Measurements from ENCODE around the gene UBE2E2.
A peak's percentile ranks its signal among the peaks of the same experiment; 100 is the strongest.

Gene UBE2E2

DNA sequence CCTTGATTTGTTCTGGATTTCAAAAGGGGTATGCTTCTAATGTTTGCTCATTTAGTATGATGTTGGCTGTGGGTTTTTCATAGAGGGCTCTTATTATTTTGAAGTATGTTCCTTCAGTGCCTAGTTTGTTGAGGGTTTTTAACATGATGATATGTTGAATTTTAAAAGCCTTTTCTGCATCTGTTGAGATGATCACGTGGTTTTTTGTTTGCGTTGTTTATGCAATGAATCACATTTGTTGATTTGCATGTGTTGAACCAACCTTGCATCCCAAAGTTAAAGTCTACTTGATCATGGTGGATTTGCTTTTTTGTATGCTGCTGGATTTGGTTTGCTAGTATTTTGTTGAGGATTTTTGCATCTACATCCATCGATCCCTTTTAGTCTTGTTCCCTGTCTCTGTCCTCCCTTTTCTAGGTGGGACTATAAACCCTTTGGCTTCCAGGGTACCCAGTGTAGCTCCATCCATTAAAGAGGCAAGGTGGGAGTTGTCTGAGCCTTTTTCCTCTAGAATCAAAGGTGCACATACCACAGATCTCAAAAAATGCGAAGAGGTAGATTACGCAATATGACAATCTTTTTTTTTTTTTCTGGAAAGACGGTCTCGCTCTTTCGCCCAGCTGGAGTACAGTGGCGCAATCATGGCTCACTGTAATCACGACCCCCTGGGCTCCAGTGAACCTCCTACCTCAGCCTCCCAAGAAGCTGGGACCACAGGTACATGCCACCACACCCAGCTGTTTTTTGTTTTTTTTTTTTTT is 381.0 kb downstream of the UBE2E2 start:
- no peaks in the 10 kb centered on the region for H3K36me3 ChIP-seq (ENCODE audit: control insufficient read depth, insufficient read depth, low read length)
- TF ChIP-seq, protein P1, sequence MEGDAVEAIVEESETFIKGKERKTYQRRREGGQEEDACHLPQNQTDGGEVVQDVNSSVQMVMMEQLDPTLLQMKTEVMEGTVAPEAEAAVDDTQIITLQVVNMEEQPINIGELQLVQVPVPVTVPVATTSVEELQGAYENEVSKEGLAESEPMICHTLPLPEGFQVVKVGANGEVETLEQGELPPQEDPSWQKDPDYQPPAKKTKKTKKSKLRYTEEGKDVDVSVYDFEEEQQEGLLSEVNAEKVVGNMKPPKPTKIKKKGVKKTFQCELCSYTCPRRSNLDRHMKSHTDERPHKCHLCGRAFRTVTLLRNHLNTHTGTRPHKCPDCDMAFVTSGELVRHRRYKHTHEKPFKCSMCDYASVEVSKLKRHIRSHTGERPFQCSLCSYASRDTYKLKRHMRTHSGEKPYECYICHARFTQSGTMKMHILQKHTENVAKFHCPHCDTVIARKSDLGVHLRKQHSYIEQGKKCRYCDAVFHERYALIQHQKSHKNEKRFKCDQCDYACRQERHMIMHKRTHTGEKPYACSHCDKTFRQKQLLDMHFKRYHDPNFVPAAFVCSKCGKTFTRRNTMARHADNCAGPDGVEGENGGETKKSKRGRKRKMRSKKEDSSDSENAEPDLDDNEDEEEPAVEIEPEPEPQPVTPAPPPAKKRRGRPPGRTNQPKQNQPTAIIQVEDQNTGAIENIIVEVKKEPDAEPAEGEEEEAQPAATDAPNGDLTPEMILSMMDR (IDR thresholded peaks at IDR 0.05; ENCODE audit: insufficient read depth, low read length, poor library complexity, severe bottlenecking): no peak
- no peak for DNase-seq (ENCODE audit: extremely low read depth, insufficient read length)
- H3K27me3 ChIP-seq (replicated peaks; ENCODE audit: control insufficient read depth, insufficient read depth, low read length): no peaks in the 10 kb centered on the region
- H3K4me3 ChIP-seq (replicated peaks; ENCODE audit: low read depth, low read length): no peak overlapping the region

DNA sequence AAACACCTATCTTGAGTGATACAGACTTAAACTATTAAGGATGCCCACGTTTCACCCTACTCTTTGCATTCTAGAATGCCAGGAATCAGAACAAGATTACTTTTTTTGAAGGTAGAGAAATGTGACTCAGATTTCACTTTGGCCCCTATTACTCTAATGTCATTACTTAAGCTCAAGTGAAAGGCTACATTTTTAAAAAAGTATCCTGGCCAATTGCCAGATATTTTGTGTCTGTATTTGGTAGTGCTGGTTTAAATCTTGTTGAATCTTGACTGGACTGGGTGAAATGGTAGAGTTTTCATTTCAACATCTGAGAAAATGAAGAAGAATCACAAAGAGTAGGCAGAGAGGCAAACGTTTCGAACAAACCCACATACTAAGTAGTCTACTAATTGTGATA is 384.4 kb downstream of the UBE2E2 start:
- no peak for DNase-seq (ENCODE audit: extremely low read depth, insufficient read length)
- Histone ChIP-seq H3K36me3 (ENCODE audit: control insufficient read depth, insufficient read depth, low read length) (no peaks in the 10 kb centered on the region), H3K4me3 (replicated peaks; ENCODE audit: low read depth, low read length) (no peak overlapping the region), H3K27me3 (replicated peaks; ENCODE audit: control insufficient read depth, insufficient read depth, low read length) (no peaks in the 10 kb centered on the region)
- TF ChIP-seq, protein P1 (IDR thresholded peaks at IDR 0.05; ENCODE audit: insufficient read depth, low read length, poor library complexity, severe bottlenecking): no peak

DNA sequence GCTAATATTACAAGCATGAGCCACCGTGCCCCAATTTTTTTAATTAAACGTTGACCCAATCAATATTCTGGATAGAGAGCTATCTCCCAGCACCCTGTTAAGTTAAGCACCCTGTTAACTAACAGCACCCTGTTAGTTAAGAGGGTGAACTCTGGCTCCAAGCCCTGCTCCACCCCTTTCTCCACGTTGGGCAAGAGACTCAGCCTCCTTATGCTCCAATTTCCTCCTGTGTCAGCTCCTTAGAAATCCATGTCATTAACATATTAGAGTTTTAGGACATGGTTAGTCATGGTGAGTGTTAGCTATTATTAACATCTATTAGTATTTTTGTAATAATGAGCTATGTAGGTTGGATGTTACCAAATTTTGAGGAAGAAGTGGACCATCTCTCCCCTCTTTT is 385.4 kb downstream of the UBE2E2 start:
- TF ChIP-seq, protein P1 (IDR thresholded peaks at IDR 0.05; ENCODE audit: insufficient read depth, low read length, poor library complexity, severe bottlenecking): no peak
- no peaks in the 10 kb centered on the region for H3K27me3 ChIP-seq (replicated peaks; ENCODE audit: control insufficient read depth, insufficient read depth, low read length)
- no peak overlapping the region for H3K4me3 ChIP-seq (replicated peaks; ENCODE audit: low read depth, low read length)
- no peaks in the 10 kb centered on the region for H3K36me3 ChIP-seq (ENCODE audit: control insufficient read depth, insufficient read depth, low read length)
- DNase-seq (ENCODE audit: extremely low read depth, insufficient read length): no peak

DNA sequence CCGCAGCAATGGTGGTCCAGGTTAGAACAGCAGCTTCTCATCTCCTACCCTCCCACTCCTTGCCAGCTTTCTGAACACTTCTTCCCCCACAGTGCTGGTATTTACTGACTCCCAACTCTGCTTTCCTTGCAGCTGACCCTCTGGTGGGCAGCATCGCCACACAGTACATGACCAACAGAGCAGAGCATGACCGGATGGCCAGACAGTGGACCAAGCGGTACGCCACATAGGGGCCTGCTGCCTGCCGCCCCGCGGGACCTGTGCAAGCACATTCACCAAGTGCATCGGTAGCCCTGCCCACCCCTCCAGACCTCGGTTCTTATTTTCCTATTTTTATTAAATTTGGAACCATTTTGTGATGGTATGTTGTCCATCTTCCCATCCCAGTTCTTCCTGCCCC is 386.5 kb downstream of the UBE2E2 start:
- TF ChIP-seq, protein P1 (IDR thresholded peaks at IDR 0.05; ENCODE audit: insufficient read depth, low read length, poor library complexity, severe bottlenecking): no peak
- DNase-seq (ENCODE audit: extremely low read depth, insufficient read length): no peak
- H3K27me3 ChIP-seq (replicated peaks; ENCODE audit: control insufficient read depth, insufficient read depth, low read length): no peaks in the 10 kb centered on the region
- no peaks in the 10 kb centered on the region for H3K36me3 ChIP-seq (ENCODE audit: control insufficient read depth, insufficient read depth, low read length)
- no peak overlapping the region for H3K4me3 ChIP-seq (replicated peaks; ENCODE audit: low read depth, low read length)

DNA sequence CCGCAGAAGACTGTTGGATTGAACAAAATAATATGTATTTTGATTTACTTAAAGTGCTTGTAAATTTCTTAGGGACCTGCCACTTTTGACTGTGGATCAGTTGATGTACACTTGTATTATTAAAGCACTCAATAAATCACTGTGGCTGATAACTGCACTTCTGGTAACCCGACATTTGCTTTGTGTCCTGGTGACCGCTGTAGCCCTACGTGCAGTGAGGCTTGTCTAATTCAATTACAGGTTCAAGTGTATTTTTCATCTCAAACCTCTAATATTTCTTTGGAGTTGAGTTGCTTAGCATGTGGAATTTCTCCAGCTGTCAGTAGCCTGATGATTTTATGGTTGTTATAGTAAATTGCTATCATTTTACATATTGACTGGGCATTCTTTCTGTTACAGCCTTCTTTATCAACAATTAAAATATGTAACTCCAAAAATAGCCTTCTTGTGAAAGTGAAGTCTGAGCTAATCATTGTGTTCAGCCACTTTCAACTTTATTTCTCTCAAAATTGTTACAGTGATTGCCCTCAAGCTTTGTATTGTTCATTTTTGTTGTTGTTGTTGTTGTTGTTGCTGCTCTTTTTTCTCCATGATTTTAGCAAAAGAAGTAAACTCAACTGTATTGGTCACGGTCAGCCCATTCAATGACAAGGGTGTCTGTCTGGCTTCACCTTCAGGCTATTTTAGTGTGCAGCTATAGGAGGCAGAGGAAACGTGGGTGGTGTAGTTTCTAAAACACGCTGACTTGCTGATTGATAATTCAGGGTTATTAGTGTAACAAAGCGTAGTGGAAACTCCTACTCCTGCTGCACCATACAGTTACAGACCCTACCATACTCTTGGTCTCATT is 387.5 kb downstream of the UBE2E2 start:
- Histone ChIP-seq H3K36me3 (ENCODE audit: control insufficient read depth, insufficient read depth, low read length) (no peaks in the 10 kb centered on the region), H3K27me3 (replicated peaks; ENCODE audit: control insufficient read depth, insufficient read depth, low read length) (no peaks in the 10 kb centered on the region), H3K4me3 (replicated peaks; ENCODE audit: low read depth, low read length) (no peak overlapping the region)
- peak; percentile 48 for DNase-seq (ENCODE audit: extremely low read depth, insufficient read length)
- TF ChIP-seq, protein P1 (IDR thresholded peaks at IDR 0.05; ENCODE audit: insufficient read depth, low read length, poor library complexity, severe bottlenecking): no peak

Measured in GM06990 (cell line).